Left ventricle myocardium inferior (tissue), 1 donor: ENCODE measurements around the gene NEUROD2. TPM values are rescaled to one million over a fixed set of nuclear protein-coding genes. Genes with fewer than 3 reads are reported as not detected.

ENCODE experiments used
- DNase-seq: peaks from one replicate; pipeline ENCODE4 v3.0.0-alpha.2; 2020
- H3K27ac ChIP-seq: fragments of 200-600 bp; replicated peaks from 2 replicates; pipeline ENCODE4 v1.8.0; 2021
- H3K27me3 ChIP-seq: fragments of 200-600 bp; 2 replicates; pipeline ENCODE4 v1.8.0; 2021; ENCODE audit warnings: low read depth
- H3K36me3 ChIP-seq: fragments of 200-600 bp; 2 replicates; pipeline ENCODE4 v1.8.0; 2021
- H3K4me1 ChIP-seq: fragments of 200-600 bp; 2 replicates; pipeline ENCODE4 v1.8.0; 2021
- H3K4me3 ChIP-seq: fragments of 200-600 bp; 2 replicates; pipeline ENCODE4 v1.8.0; 2021; ENCODE audit warnings: mild to moderate bottlenecking, moderate library complexity
- H3K9me3 ChIP-seq: fragments of 200-600 bp; replicated peaks from 2 replicates; pipeline ENCODE4 v1.8.0; 2021
- CTCF ChIP-seq: fragments of 200-600 bp; IDR thresholded peaks from 2 replicates; pipeline ENCODE4 v1.8.0; 2021; ENCODE audit warnings: antibody characterized with exemption, mild to moderate bottlenecking, borderline replicate concordance
- intact Hi-C: fragments of 100-400 bp; cut with micrococcal nuclease; formaldehyde crosslinking; loops from one replicate; pipeline ENCODE4 v1.11.0; 2022
- total RNA-seq: library from RNA; stranded (reverse); fragmentation: NEBNext Ultra II Directional; extraction: Animal tissue kit (Norgen Biotek cat#: 25700); gene quantifications from one replicate; pipeline ENCODE4 v1.2.1, GENCODE V29; 2021
- donor health status: DM: no; HTN: yes; CAD: no; lungs with severe emphysema.

The NEUROD2 gene
- total RNA-seq, 1 donor from 2014 or later: not detected

- H3K4me3 ChIP-seq: no peak overlapping the region
- TF ChIP-seq CTCF: no peak
- intact Hi-C loops: no loop called here
- H3K27ac ChIP-seq: peak overlapping the region; percentile 50
- H3K27me3 ChIP-seq: no peaks in the 10 kb centered on the region
- H3K9me3 ChIP-seq: no peaks in the 10 kb centered on the region
- H3K4me1 ChIP-seq: peaks cover 33% of the 10 kb centered on the region
- H3K36me3 ChIP-seq: no peaks in the 10 kb centered on the region
- DNase-seq: no peak
Observed at GRCh38 chr17:39651923-39652586, 44.3 kb upstream of the NEUROD2 start.

GRCh38 chr17:39650121-39650579 lies 42.4 kb upstream of the NEUROD2 start:
- intact Hi-C loops: no loop called here
- Histone ChIP-seq H3K9me3 (no peaks in the 10 kb centered on the region), H3K4me1 (peaks cover 44% of the 10 kb centered on the region), H3K27ac (no peak overlapping the region), H3K27me3 (no peaks in the 10 kb centered on the region), H3K36me3 (no peaks in the 10 kb centered on the region), H3K4me3 (no peak overlapping the region)
- no peak for DNase-seq
- no peak for TF ChIP-seq CTCF

- no peak for DNase-seq
Observed at GRCh38 chr17:39648616-39649366, 41.1 kb upstream of the NEUROD2 start.

GRCh38 chr17:39647256-39647655 lies 39.5 kb upstream of the NEUROD2 start:
- Histone ChIP-seq H3K27ac (no peak overlapping the region), H3K4me1 (peaks cover 48% of the 10 kb centered on the region), H3K27me3 (no peaks in the 10 kb centered on the region), H3K36me3 (no peaks in the 10 kb centered on the region), H3K9me3 (no peaks in the 10 kb centered on the region), H3K4me3 (no peak overlapping the region)
- intact Hi-C loops: no loop called here
- no peak for DNase-seq
- TF ChIP-seq CTCF: no peak

More at GRCh38 chr17:39648616-39649366, 41.1 kb upstream of the NEUROD2 start:
- Histone ChIP-seq H3K4me3 (no peak overlapping the region), H3K9me3 (no peaks in the 10 kb centered on the region), H3K4me1 (peaks cover 48% of the 10 kb centered on the region), H3K36me3 (no peaks in the 10 kb centered on the region), H3K27ac (no peak overlapping the region), H3K27me3 (no peaks in the 10 kb centered on the region)
- intact Hi-C loops: no loop called here
- TF ChIP-seq CTCF: no peak

GRCh38 chr17:39643271-39643670 lies 35.6 kb upstream of the NEUROD2 start:
- no peaks in the 10 kb centered on the region for H3K36me3 ChIP-seq
- H3K27me3 ChIP-seq: no peaks in the 10 kb centered on the region
- H3K4me1 ChIP-seq: peaks cover 79% of the 10 kb centered on the region
- intact Hi-C loops: no loop called here
- H3K27ac ChIP-seq: no peak overlapping the region
- no peak for TF ChIP-seq CTCF
- no peaks in the 10 kb centered on the region for H3K9me3 ChIP-seq
- no peak for DNase-seq
- no peak overlapping the region for H3K4me3 ChIP-seq
